ENCODE data around the gene KRTAP15-1.

DNA sequence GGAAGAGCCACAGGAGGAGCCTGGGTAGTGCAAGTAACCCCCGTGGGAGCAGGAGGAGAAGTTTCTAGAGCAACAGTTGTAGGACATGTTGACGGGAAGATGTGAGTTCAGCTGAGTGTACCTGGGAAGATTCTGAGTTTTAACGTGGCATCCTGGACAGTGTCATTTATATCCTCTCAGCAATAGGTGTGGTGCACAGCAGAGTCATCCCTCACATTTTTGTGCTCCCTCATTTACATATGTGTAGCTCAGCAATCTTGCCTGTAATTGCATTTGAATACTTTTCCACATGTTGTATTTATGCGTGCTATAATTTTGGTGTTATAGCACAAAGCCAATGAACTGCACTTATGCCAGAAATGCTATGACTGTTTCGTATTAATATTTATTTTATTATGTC is 14.2 kb upstream of the KRTAP15-1 start, which contains the start of gene KRTAP13-3:
- TF ChIP-seq POLR2A (IDR thresholded peaks at IDR 0.05) (no peak), EP300 (IDR thresholded peaks at IDR 0.05) (no peak)
- TF ChIP-seq, protein P1, sequence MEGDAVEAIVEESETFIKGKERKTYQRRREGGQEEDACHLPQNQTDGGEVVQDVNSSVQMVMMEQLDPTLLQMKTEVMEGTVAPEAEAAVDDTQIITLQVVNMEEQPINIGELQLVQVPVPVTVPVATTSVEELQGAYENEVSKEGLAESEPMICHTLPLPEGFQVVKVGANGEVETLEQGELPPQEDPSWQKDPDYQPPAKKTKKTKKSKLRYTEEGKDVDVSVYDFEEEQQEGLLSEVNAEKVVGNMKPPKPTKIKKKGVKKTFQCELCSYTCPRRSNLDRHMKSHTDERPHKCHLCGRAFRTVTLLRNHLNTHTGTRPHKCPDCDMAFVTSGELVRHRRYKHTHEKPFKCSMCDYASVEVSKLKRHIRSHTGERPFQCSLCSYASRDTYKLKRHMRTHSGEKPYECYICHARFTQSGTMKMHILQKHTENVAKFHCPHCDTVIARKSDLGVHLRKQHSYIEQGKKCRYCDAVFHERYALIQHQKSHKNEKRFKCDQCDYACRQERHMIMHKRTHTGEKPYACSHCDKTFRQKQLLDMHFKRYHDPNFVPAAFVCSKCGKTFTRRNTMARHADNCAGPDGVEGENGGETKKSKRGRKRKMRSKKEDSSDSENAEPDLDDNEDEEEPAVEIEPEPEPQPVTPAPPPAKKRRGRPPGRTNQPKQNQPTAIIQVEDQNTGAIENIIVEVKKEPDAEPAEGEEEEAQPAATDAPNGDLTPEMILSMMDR (IDR thresholded peaks at IDR 0.05): no peak

Measured in sigmoid colon (tissue), 4 donors.